GM23248 (cell line): ENCODE measurements around the gene SULT4A1. TPM values are rescaled to one million over a fixed set of nuclear protein-coding genes. Genes with fewer than 3 reads are reported as not detected.

Experiments used
- DNase-seq: peaks from one replicate; pipeline ENCODE4 v3.0.0-alpha.2; 2015
- H2AFZ ChIP-seq: fragments of 200-600 bp; sonication (generic); 2 replicates; pipeline ENCODE4 v1.6.1; 2016; ENCODE audit warnings: antibody characterized with exemption
- H3F3A ChIP-seq: fragments of 200-600 bp; sonication (generic); 2 replicates; pipeline ENCODE4 v1.6.1; 2016; ENCODE audit warnings: mild to moderate bottlenecking, antibody characterized with exemption, mixed run types; ENCODE audit not compliant: insufficient read depth
- H3K27ac ChIP-seq: fragments of 200-600 bp; sonication (generic); 2 replicates; pipeline ENCODE4 v1.5.1; 2016; ENCODE audit warnings: mild to moderate bottlenecking
- H3K27me3 ChIP-seq: fragments of 200-600 bp; sonication (generic); replicated peaks from 2 replicates; pipeline ENCODE4 v1.6.1; 2016; ENCODE audit warnings: mild to moderate bottlenecking; ENCODE audit not compliant: insufficient read depth
- H3K36me3 ChIP-seq: fragments of 200-600 bp; sonication (generic); 2 replicates; pipeline ENCODE4 v1.6.1; 2016; ENCODE audit warnings: low read depth, mild to moderate bottlenecking
- H3K4me1 ChIP-seq: fragments of 200-600 bp; sonication (generic); 2 replicates; pipeline ENCODE4 v1.6.1; 2016; ENCODE audit warnings: mild to moderate bottlenecking; ENCODE audit not compliant: insufficient read depth
- H3K4me2 ChIP-seq: fragments of 200-600 bp; sonication (generic); one replicate; pipeline ENCODE4 v1.6.1; 2016; ENCODE audit warnings: mild to moderate bottlenecking; ENCODE audit not compliant: unreplicated experiment
- H3K4me3 ChIP-seq: fragments of 200-600 bp; sonication (generic); 2 replicates; pipeline ENCODE4 v1.5.1; 2016; ENCODE audit warnings: mild to moderate bottlenecking
- H3K79me2 ChIP-seq: fragments of 200-600 bp; sonication (generic); 2 replicates; pipeline ENCODE4 v1.6.1; 2016; ENCODE audit warnings: mild to moderate bottlenecking; ENCODE audit not compliant: insufficient read depth
- H3K9ac ChIP-seq: fragments of 200-600 bp; sonication (generic); 2 replicates; pipeline ENCODE4 v1.6.1; 2016; ENCODE audit warnings: mild to moderate bottlenecking
- H3K9me2 ChIP-seq: fragments of 200-600 bp; sonication (generic); 2 replicates; pipeline ENCODE4 v1.6.1; 2016; ENCODE audit warnings: mixed run types, mild to moderate bottlenecking, moderate library complexity; ENCODE audit not compliant: insufficient read depth
- H3K9me3 ChIP-seq: fragments of 200-600 bp; sonication (generic); one replicate; pipeline ENCODE4 v1.6.1; 2017; ENCODE audit warnings: low read depth
- H4K20me1 ChIP-seq: fragments of 200-600 bp; sonication (generic); 2 replicates; pipeline ENCODE4 v1.6.0; 2016; ENCODE audit not compliant: insufficient read depth
- EZH2 ChIP-seq: fragments of 200-600 bp; sonication (generic); IDR thresholded peaks from 2 replicates; pipeline ENCODE4 v1.6.1; 2018; ENCODE audit warnings: antibody characterized with exemption, mild to moderate bottlenecking; ENCODE audit not compliant: insufficient read depth, poor library complexity, severe bottlenecking
- EZH2phosphoT487 ChIP-seq: fragments of 200-600 bp; sonication (generic); IDR thresholded peaks from 2 replicates; pipeline ENCODE4 v1.6.1; 2018; ENCODE audit warnings: antibody characterized with exemption, moderate library complexity, mild to moderate bottlenecking, low read depth; ENCODE audit not compliant: insufficient read depth
- WGBS, 2 experiments: methylation state at CpG; one replicate each; pipeline ENCODE4 v1.1.6; 2015 to 2017; ENCODE audit warnings: low lambda C conversion rate in 2 of 2, low coverage in 1 of 2; ENCODE audit errors: missing lambda C conversion rate in 2 of 2; 5-methylcytosine and 5-hydroxymethylcytosine counted together
- in situ Hi-C: fragments of 300-500 bp; cut with MboI; formaldehyde crosslinking; loops from 2 replicates; pipeline ENCODE4 v1.15.0; 2020
- polyA plus RNA-seq: library from polyadenylated mRNA; unstranded; fragments of >200 nt; fragmentation: Nextera tagmentation; extraction: Ambion mirVana; gene quantifications from 2 replicates; pipeline ENCODE4 v1.2.1, GENCODE V29; 2016
- total RNA-seq: library from RNA; depleted of rRNA; stranded (reverse); fragments of >200 nt; shearing (Covaris generic); gene quantifications from 2 replicates; pipeline ENCODE4 v1.2.3, GENCODE V29; 2014

The SULT4A1 gene
- total and polyA plus RNA-seq, 2 experiments from 2014 or later = not detected

DNA sequence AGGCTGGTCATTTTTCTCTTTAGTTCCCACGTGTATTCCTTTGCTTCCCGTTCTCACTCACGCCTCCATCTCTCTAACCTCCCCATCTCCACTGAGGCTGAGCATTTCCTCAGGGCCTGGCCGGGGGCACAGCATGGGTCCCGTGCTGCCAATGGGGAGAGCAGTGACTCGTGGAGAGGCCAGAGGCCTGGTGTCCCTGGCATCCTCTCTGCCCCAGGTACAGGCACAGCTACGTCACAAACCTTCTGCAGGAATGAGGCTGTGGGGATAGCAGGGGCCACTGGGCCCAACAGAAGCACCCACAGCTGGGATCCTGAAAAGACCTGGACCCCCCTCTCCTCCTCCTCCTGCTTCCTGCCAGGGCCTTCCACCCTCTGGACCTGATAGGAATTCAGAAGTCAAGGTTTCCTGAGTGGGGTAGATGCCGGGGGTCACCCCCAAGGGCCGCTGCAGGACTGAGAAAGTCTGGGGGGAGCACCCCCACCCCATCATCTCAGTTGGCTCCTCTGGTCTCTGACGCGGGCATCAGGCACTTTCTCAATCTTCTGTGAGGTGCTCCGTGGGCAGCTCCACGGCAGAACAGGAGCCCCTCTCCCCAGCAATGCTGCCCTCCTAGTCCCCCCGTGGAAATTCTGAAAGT, 17.7 kb upstream of the SULT4A1 start:
- Histone ChIP-seq H4K20me1 (no peaks in the 10 kb centered on the region), H3K4me1 (no peaks in the 10 kb centered on the region), H3K9ac (no peak overlapping the region), H2AFZ (no peak overlapping the region), H3K36me3 (no peaks in the 10 kb centered on the region), H3K79me2 (no peaks in the 10 kb centered on the region), H3K27me3 (peaks cover 22% of the 10 kb centered on the region), H3K9me3 (no peaks in the 10 kb centered on the region), H3K4me2 (no peak overlapping the region), H3K27ac (no peak overlapping the region), H3F3A (peaks cover 3% of the 10 kb centered on the region; the same call in 1 of the 2 replicates), H3K9me2 (no peaks in the 10 kb centered on the region), H3K4me3 (no peak overlapping the region)
- WGBS, 2 experiments = 56 to 58% methylated on average over 14 of the region's 14 CpGs
- in situ Hi-C loops = no loop called here
- DNase-seq = no peak
- TF ChIP-seq EZH2 = no peak
- no peak for TF ChIP-seq EZH2phosphoT487

DNA sequence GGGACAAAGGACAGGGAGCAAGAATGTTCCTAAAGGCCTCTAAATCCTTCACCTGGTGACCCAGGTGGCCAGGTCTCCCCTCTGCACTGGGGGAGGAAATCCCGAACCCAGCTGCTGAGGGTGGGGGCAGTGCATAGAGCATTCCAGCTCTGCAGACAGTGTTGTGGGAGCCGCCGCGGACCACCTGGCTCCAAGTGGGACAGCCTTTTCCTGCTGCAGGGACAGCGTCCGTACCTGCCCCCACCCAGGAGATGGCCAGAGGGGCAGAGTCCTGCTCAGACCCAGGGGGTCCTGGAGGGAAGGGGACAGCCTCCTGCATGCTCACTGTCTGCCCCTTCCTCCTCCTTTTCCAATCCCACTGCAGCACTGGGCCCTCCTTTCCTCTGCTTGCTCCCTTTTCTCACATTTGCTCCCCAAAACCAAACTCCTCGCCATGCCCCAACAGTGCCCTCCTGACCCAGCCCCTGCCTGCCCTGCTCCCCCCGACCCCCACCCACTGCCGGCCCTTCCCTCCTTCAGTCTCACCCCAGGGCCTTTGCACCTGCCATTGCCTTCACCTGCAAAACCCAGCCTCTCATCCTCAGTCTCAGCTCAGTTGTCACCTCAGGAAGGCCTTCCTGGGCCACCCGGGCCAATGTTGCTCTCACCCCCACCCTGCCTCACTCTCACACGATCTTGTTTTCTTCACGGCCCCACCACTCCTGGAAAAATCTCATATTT, 16.7 kb upstream of the SULT4A1 start:
- H3F3A ChIP-seq = peaks cover 3% of the 10 kb centered on the region; the same call in 1 of the 2 replicates
- H3K79me2 ChIP-seq = no peaks in the 10 kb centered on the region
- no peak overlapping the region for H3K27ac ChIP-seq
- H4K20me1 ChIP-seq = no peaks in the 10 kb centered on the region
- peaks cover 28% of the 10 kb centered on the region for H3K27me3 ChIP-seq
- no peaks in the 10 kb centered on the region for H3K9me3 ChIP-seq
- H3K4me2 ChIP-seq = no peak overlapping the region
- in situ Hi-C loops = no loop called here
- no peaks in the 10 kb centered on the region for H3K4me1 ChIP-seq
- H3K4me3 ChIP-seq = no peak overlapping the region
- no peak overlapping the region for H2AFZ ChIP-seq
- H3K9me2 ChIP-seq = no peaks in the 10 kb centered on the region
- H3K9ac ChIP-seq = no peak overlapping the region
- no peaks in the 10 kb centered on the region for H3K36me3 ChIP-seq
- TF ChIP-seq EZH2 = no peak
- no peak for TF ChIP-seq EZH2phosphoT487
- WGBS, 2 experiments = 35 to 39% methylated on average over 9 to 12 of the region's 12 CpGs
- no peak for DNase-seq

DNA sequence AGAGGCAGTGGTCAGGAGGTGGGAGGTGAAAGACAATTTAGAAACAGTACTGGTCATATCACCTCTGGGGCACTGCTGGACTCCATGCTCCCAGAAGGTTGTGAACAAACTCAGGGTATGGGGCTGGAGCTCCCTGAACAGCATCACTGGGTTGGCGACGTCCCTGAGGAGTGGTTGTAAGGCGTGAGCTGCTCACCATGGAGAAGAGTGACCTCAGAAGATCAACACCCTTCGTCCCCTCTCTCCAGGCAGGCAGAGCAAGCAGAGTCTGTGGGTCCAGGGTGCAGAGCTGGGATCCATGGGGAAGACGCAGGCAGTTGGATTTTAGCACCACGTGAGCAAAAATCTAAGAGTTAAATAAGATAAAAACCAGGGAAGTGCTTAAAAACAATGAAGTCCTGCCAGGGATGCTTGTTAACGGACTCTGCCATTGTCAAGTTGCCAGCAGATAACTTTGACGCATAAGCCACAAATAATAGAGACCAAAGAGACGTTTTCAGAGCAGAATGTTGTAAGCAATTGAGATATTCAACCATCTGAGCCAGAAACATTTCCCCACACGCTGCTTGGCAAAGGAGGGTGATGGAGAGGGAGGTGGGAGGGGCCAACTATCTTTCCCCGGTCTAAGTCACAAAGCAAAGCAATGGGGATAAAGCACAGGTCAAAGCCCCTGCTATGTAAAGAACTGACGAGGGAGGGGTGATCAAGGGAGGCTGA, 15.9 kb upstream of the SULT4A1 start:
- Histone ChIP-seq H3K9me3 (no peaks in the 10 kb centered on the region), H3K79me2 (no peaks in the 10 kb centered on the region), H3K4me3 (no peak overlapping the region), H3K27ac (no peak overlapping the region), H3K27me3 (peaks cover 34% of the 10 kb centered on the region), H2AFZ (no peak overlapping the region), H3F3A (peaks cover 3% of the 10 kb centered on the region; the same call in 1 of the 2 replicates), H4K20me1 (no peaks in the 10 kb centered on the region), H3K4me2 (no peak overlapping the region), H3K9me2 (no peaks in the 10 kb centered on the region), H3K36me3 (no peaks in the 10 kb centered on the region), H3K9ac (no peak overlapping the region), H3K4me1 (no peaks in the 10 kb centered on the region)
- 18 to 21% methylated on average over 12 of the region's 12 CpGs for WGBS, 2 experiments
- no peak for TF ChIP-seq EZH2phosphoT487
- TF ChIP-seq EZH2 = no peak
- in situ Hi-C loops = no loop called here
- DNase-seq = no peak

DNA sequence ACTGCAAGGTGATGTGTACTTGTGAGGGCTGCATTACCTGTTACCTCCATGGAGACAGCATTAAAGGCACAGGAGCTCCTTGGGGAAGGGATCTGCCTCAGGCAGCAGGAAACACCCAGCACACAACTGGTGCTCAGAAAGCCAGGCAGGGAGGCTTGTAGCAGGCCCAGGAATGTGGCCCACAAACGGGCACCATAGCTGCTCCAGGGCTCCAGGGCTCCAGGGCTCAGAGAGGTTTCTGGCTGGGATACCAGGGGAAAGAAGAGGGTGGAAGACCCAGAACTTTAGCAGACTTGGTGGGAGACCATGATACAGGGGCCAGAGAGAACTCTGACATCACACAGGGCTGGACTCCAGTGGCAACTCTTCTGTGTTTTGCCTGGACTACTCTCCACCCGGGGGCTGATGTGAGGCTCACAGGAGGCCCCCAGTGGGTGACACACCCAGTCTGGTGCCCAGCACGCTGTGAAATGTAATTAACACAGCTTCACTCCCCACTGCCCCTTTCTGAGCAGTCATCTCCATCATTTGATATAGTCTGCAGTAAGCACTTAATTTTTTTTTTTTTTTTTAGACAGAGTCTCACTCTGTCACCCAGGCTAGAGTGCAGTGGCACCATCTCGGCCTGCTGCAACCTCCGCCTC, 14.7 kb upstream of the SULT4A1 start:
- no peaks in the 10 kb centered on the region for H3K9me2 ChIP-seq
- no peak overlapping the region for H3K27ac ChIP-seq
- no peaks in the 10 kb centered on the region for H3K79me2 ChIP-seq
- no peak overlapping the region for H3K4me3 ChIP-seq
- H3K4me2 ChIP-seq = no peak overlapping the region
- no peaks in the 10 kb centered on the region for H3K4me1 ChIP-seq
- WGBS, 2 experiments = 21 to 24% methylated on average over 5 of the region's 5 CpGs
- in situ Hi-C loops = no loop called here
- peaks cover 37% of the 10 kb centered on the region for H3K27me3 ChIP-seq
- H4K20me1 ChIP-seq = no peaks in the 10 kb centered on the region
- H3K9me3 ChIP-seq = no peaks in the 10 kb centered on the region
- no peaks in the 10 kb centered on the region for H3K36me3 ChIP-seq
- no peak overlapping the region for H2AFZ ChIP-seq
- H3F3A ChIP-seq = no peaks in the 10 kb centered on the region
- TF ChIP-seq EZH2phosphoT487 (no peak), EZH2 (no peak)
- H3K9ac ChIP-seq = no peak overlapping the region
- DNase-seq = no peak
